Keratinocyte (primary cell): ENCODE results near the gene GRK3. TPM values are rescaled to one million over a fixed set of nuclear protein-coding genes. Genes with fewer than 3 reads are reported as not detected.

Source experiments
- DNase-seq: peaks from one replicate; pipeline ENCODE4 v3.0.0-alpha.2; 2011; ENCODE audit warnings: low read depth, missing footprints, low spot score
- FAIRE-seq: peaks from 2 replicates; lab custom pipeline; 2011; peaks lifted over from hg19 to GRCh38; lab: Jason Lieb, UNC
- H2AFZ ChIP-seq: 2 replicates; pipeline ENCODE4 v1.6.0; 2012; ENCODE audit warnings: low read length, control low read depth, inconsistent platforms; ENCODE audit not compliant: control insufficient read depth
- H3K27ac ChIP-seq: 2 replicates; pipeline ENCODE4 v1.5.1; 2011; ENCODE audit warnings: low read length; ENCODE audit not compliant: control insufficient read depth, insufficient read depth
- H3K27me3 ChIP-seq: 3 replicates; pipeline ENCODE4 v1.6.0; 2011; ENCODE audit warnings: low read length; ENCODE audit not compliant: control insufficient read depth, insufficient read depth; ENCODE audit errors: extremely low read depth
- H3K36me3 ChIP-seq, 2 experiments: 2 replicates in 1 of 2; 3 replicates in 1 of 2; pipeline ENCODE4 v1.5.1; 2011; ENCODE audit warnings: low read length in 2 of 2, mild to moderate bottlenecking in 1 of 2; ENCODE audit not compliant: control insufficient read depth in 2 of 2, insufficient read depth in 2 of 2; ENCODE audit errors: extremely low read depth in 1 of 2
- H3K4me1 ChIP-seq: 3 replicates; pipeline ENCODE4 v1.5.1; 2011; ENCODE audit warnings: low read length; ENCODE audit not compliant: control insufficient read depth, insufficient read depth; ENCODE audit errors: extremely low read depth
- H3K4me2 ChIP-seq: 3 replicates; pipeline ENCODE4 v1.6.0; 2011; ENCODE audit warnings: low read depth, low read length; ENCODE audit not compliant: control insufficient read depth, insufficient read depth; ENCODE audit errors: extremely low read depth
- H3K4me3 ChIP-seq, 3 experiments: fragments of 200-600 bp in 1 of 3; sonication (generic) in 1 of 3; 2 replicates in 2 of 3; 3 replicates in 1 of 3; pipeline ENCODE4 v1.5.1; 2011 to 2016; ENCODE audit warnings: low read length in 3 of 3, mild to moderate bottlenecking in 3 of 3, control low read depth in 2 of 3, inconsistent platforms in 1 of 3, low read depth in 1 of 3, mixed read lengths in 1 of 3, mixed run types in 1 of 3, moderate library complexity in 1 of 3; ENCODE audit not compliant: control insufficient read depth in 2 of 3, insufficient read depth in 2 of 3; ENCODE audit errors: extremely low read depth in 1 of 3
- H3K79me2 ChIP-seq: 2 replicates; pipeline ENCODE4 v1.6.0; 2012; ENCODE audit warnings: low read length; ENCODE audit not compliant: control insufficient read depth, insufficient read depth
- H3K9ac ChIP-seq: 3 replicates; pipeline ENCODE4 v1.6.0; 2011; ENCODE audit warnings: low read length; ENCODE audit not compliant: control insufficient read depth, insufficient read depth; ENCODE audit errors: extremely low read depth
- H3K9me1 ChIP-seq: 3 replicates; pipeline ENCODE4 v1.6.0; 2011; ENCODE audit warnings: low read length; ENCODE audit not compliant: control insufficient read depth, insufficient read depth; ENCODE audit errors: extremely low read depth
- H3K9me3 ChIP-seq: 2 replicates; pipeline ENCODE4 v1.5.1; 2012; ENCODE audit warnings: low read depth, low read length; ENCODE audit not compliant: control insufficient read depth
- H4K20me1 ChIP-seq: 3 replicates; pipeline ENCODE4 v1.6.0; 2011; ENCODE audit warnings: low read length; ENCODE audit not compliant: control insufficient read depth, insufficient read depth; ENCODE audit errors: extremely low read depth
- CTCF ChIP-seq, 3 experiments: IDR thresholded peaks in 1 of 3; conservative IDR thresholded peaks in 1 of 3; optimal IDR thresholded peaks in 1 of 3; 2 replicates in 2 of 3; 3 replicates in 1 of 3; pipeline versions ENCODE3 to v1.5.1; 2011; ENCODE audit warnings: low read length in 3 of 3, mild to moderate bottlenecking in 3 of 3, moderate library complexity in 2 of 3, control low read depth in 1 of 3, inconsistent platforms in 1 of 3; ENCODE audit not compliant: insufficient read depth in 2 of 3; ENCODE audit errors: extremely low read depth in 1 of 3
- EZH2 ChIP-seq: IDR thresholded peaks from one replicate; pipeline ENCODE4 v1.6.1; 2012; ENCODE audit warnings: inconsistent platforms, mild to moderate bottlenecking, low read length, moderate library complexity
- dilution Hi-C: fragments of 300-500 bp; cut with MboI; formaldehyde crosslinking; loops from one replicate; pipeline ENCODE4 v1.7.0; 2020; ENCODE audit warnings: low sequenced_read_pairs; ENCODE audit not compliant: extremely low pct_ligation_motif_present
- polyA plus RNA-seq, 5 experiments: library from polyadenylated mRNA; depleted of rRNA in 3 of 5; stranded (reverse) in 3 of 5; stranded (forward) in 1 of 5; unstranded in 1 of 5; fragments of >200 nt; gene quantifications; 1 replicate in 1 of 5; 2 replicates in 3 of 5; 3 replicates in 1 of 5; pipeline versions ENCODE4 v1.2.1 to v1.2.3, GENCODE V29; 2011 to 2012; ENCODE audit warnings: missing spikeins in 2 of 5, low read depth in 1 of 5, low replicate concordance in 1 of 5

The GRK3 gene
- polyA plus RNA-seq, 1 donor (not counting 4 experiments of a cell fraction or from before 2014, with no cell fraction given): 8.1 TPM

GRCh38 chr22:25680051-25680450 lies 115.6 kb downstream of the GRK3 start:
- DNase-seq: no peak
- FAIRE-seq: no peak
- H3K9me3 ChIP-seq: no peaks in the 10 kb centered on the region
- no peak overlapping the region for H3K27ac ChIP-seq
- H3K9me1 ChIP-seq: no peaks in the 10 kb centered on the region
- no peak overlapping the region for H2AFZ ChIP-seq
- no peaks in the 10 kb centered on the region for H3K79me2 ChIP-seq
- H3K27me3 ChIP-seq: no peaks in the 10 kb centered on the region
- no peak overlapping the region for H3K9ac ChIP-seq
- no peak for TF ChIP-seq EZH2
- no peak for TF ChIP-seq CTCF (optimal IDR thresholded peaks at IDR 0.05 in 1 of 3, IDR thresholded peaks at IDR 0.05 in 1 of 3, conservative IDR thresholded peaks at IDR 0.05 in 1 of 3; ENCODE audit: extremely low read depth in 1 of 3, insufficient read depth in 2 of 3, low read length in 3 of 3)
- no peak overlapping the region for H3K4me2 ChIP-seq
- no peak overlapping the region for H3K4me3 ChIP-seq
- H4K20me1 ChIP-seq: no peaks in the 10 kb centered on the region
- peaks cover 0 to 2% of the 10 kb centered on the region in 2 experiments for H3K36me3 ChIP-seq
- H3K4me1 ChIP-seq: no peaks in the 10 kb centered on the region
- dilution Hi-C loops: no loop called here

- H3K4me3 ChIP-seq: no peak overlapping the region
- no peak overlapping the region for H3K27ac ChIP-seq
- H3K36me3 ChIP-seq: peaks cover 0 to 2% of the 10 kb centered on the region in 2 experiments
- no peaks in the 10 kb centered on the region for H3K9me3 ChIP-seq
- H3K79me2 ChIP-seq: no peaks in the 10 kb centered on the region
- H3K27me3 ChIP-seq: no peaks in the 10 kb centered on the region
- no peak overlapping the region for H3K9ac ChIP-seq
- no peaks in the 10 kb centered on the region for H4K20me1 ChIP-seq
- no peaks in the 10 kb centered on the region for H3K9me1 ChIP-seq
- H3K4me2 ChIP-seq: no peak overlapping the region
- no peaks in the 10 kb centered on the region for H3K4me1 ChIP-seq
- no peak for DNase-seq
- H2AFZ ChIP-seq: no peak overlapping the region
- dilution Hi-C loops: no loop called here
- no peak for FAIRE-seq
- TF ChIP-seq EZH2: no peak
- TF ChIP-seq CTCF (optimal IDR thresholded peaks at IDR 0.05 in 1 of 3, IDR thresholded peaks at IDR 0.05 in 1 of 3, conservative IDR thresholded peaks at IDR 0.05 in 1 of 3; ENCODE audit: extremely low read depth in 1 of 3, insufficient read depth in 2 of 3, low read length in 3 of 3): no peak
Measured at GRCh38 chr22:25680956-25681355, 116.5 kb downstream of the GRK3 start.
